COR-L47 (cell line): ENCODE data around the gene CFAP99.

Source experiments
- DNase-seq: peaks from one replicate; lab custom pipeline; 2025; lab: John Stamatoyannopoulos, UW

The CFAP99 gene

GRCh38 chr4:2470791-2471190 is 52.0 kb downstream of the CFAP99 start:
- DNase-seq, result no peak

DNA sequence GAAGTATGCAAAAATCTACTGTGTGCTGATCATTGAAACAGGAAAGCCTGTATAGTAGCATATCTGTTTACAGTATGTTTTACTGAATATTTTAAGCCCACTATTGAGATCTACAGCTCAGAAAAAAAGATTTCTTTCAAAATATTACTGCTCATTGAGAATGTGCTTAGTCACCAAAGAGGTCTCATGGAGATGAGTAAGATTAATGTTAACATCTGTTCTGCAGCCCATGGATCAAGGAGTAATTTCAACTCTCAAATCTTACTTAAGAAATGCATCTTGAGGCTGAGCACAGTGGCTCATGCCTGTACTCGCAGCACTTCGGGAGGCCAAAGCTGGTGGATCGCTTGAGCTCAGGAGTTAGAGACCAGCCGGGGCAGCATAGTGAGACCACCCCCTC is 53.4 kb downstream of the CFAP99 start:
- no peak for DNase-seq

GRCh38 chr4:2478229-2478628 is 59.5 kb downstream of the CFAP99 start:
- no peak for DNase-seq

- DNase-seq, result no peak
These were observed 61.9 kb downstream of the CFAP99 start for GRCh38 chr4:2480649-2481048.

GRCh38 chr4:2482192-2482591 is 63.4 kb downstream of the CFAP99 start:
- DNase-seq, result no peak

DNA sequence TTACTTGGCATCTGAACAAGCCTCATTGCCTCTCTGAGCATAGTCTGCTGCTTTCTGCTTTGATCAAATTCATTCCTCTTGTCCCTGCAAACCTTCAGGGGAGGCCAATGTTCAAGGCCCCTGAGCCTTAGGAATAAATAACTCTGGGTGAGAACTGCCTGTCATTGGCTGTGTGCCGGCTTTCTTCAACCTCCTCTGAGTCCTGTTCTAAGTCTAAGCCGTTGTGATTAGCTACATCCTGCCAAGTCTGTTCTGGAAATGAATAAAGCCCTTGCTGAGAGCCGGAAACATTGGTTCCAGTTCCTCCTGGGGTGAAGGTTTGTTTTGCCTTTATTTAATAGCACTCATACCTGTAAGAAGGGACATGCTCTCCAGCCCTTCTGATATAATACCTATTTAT is 63.9 kb downstream of the CFAP99 start:
- DNase-seq, result peak; percentile 36

GRCh38 chr4:2483237-2483636 is 64.5 kb downstream of the CFAP99 start:
- no peak for DNase-seq

DNA sequence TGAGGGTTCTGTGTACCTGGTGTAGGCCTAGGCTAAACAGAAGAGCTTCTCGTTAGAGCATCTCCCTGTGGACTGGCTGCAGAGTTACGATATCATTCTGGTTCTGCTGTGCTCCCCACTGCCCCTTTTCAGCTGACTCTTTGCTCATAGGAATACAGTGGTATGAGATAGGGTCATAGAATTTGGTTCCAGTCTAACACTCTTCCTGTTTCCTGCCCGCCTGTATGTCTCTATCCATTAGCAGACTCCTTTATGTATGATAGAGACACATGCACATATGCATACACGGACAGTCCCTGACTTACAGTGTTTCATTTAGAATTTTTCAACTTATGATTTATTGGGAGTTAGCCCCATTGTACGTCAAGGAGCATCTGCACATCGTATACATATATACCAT is 65.4 kb downstream of the CFAP99 start:
- no peak for DNase-seq

- DNase-seq, result no peak
These were observed 66.2 kb downstream of the CFAP99 start for GRCh38 chr4:2484993-2485392.

DNA sequence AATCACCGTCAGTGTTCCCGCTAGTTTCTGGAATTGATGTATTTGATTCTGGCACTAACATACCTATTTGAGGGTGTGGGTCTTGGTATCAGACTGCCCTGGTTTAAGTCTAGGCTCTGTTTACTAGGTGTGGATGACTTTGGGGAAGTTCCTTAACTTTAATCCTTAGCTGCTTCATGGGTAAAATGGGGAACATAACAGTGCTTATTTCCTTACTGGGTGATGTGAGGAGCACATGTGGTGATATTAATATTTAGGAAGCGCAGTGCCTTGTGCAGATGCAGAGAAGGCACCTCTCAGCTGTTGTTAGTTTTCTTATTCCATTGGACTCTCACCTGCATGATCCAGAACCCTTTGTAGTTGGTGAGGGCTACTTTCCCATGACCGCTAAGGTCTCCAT is 67.2 kb downstream of the CFAP99 start:
- DNase-seq, result no peak

- no peak for DNase-seq
These were observed 68.2 kb downstream of the CFAP99 start for GRCh38 chr4:2486981-2487380.

GRCh38 chr4:2487632-2488031 is 68.9 kb downstream of the CFAP99 start:
- no peak for DNase-seq

DNA sequence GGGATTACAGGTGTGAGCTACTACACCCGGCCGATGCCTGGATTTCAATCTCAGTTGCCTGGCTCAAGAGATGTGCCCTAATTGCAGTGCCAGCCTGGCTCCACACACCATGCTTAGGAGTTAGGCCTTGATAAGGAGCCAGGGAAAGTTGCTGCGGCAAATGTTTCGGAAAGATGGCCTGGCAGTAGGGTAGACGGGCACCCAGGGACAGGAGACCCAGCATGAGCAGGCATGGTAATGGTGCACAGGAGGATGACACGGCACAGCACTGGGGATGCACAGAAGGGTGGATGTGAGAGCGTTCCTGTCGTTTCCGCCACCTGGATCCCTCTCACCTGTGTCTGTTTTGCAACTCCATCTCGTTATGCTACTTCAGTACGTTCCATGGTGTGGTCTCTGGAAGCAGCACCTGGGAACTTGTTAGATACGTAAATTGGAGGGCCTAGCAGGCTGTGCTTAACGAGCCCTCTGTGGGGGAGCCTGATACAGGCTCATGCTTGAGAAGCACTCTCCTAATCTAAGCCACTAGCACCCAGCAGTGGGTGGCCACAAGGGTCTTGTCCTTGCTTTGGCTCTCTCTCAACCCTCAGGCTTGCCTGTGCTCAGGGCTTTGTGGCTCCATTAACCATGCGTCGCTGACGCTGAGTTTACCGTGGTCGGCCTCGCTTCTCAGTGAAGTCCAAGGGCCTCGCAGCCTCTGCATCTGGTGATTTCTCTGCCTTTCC is 70.5 kb downstream of the CFAP99 start:
- DNase-seq, result no peak

DNA sequence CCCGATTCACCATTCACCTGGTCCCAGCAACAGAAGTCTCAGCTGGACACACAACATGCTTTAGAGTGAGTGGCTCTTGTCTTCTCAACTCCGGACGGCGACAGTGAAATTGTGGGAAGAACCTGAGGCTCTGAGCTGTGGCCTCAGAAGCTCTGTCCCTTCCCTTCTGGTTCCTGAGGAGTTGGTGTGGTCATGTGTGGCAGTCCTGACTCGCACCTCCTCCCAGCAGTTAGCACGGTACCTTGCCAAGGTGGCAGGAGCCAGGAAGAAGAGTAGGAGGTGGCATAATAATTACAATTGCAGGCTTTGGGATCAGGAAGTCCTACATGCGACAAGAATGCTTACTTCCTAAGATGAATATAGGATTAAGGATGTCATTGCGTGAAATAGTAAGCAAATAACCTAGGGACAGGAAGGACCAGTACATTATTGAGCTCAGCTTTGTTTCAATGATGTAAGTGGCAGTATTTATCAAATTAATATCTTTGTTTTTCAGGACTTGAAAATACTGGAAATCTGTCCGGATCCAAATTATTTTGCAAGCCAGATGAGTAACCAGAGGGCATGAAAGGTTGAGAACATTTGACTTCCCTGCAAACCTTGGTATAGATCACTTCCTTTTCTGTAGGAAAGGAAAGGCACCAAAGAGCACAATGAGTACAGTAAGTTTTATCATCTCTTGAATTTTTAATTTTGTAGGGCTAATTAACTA is 71.2 kb downstream of the CFAP99 start:
- DNase-seq, result no peak

GRCh38 chr4:2492970-2493369 is 74.2 kb downstream of the CFAP99 start:
- DNase-seq, result no peak

DNA sequence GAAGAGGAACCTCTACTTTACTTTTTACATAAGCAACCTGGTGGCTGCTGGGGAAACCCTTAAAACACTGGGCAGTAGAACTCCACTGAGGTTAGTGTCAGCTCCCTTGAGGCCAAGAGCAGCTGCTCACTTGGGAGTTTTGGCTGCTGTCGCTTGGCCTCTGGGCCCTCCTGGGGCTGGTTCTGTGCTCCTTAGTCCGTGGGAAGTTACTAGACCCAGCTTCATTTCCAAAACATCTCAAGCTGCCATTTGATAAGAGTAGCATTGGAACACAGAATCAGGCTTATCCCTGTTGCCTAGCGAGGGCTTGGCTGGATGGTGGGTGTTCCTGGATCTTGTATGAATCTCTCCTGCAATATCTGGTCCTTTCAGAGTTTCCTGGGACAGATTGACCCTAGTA is 76.2 kb downstream of the CFAP99 start:
- DNase-seq, result no peak

- DNase-seq, result no peak
These were observed 78.6 kb downstream of the CFAP99 start for GRCh38 chr4:2497324-2497723.

DNA sequence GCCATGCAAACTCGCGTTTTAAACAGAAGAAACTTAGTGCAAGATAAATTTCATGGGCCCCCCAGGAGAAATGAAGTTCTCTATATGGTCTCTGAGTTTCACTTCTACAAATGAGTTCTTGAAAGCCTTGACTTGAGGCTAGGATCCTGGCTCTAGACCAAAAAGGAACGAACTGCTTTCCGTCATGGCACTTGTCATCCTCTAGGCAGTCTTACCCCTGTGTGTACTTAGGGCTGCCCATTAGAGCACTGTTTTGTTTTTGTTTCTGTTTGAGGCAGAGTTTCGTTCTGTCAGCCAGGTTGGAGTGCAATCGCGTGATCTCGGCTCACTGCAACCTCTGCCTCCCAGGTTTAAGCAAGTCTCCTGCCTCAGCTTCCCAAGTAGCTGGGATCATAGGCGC is 79.2 kb downstream of the CFAP99 start:
- no peak for DNase-seq

DNA sequence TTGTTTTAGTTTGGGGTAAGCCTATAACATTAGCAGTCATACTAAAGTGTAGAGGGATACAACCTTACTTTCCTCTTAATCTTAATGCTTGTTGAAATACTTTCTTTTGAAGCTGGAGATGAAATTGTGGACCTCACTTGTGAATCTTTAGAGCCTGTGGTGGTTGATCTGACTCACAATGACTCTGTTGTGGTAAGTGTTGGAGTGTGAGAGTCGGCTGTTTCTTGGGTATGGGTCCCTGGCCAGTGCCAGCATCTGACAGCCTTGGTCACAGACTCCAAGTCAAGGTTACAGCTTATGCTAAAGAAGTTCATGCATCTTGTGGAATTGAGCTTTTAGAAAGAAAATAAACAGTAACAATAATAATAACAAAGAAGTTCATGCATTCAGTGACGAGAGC is 81.8 kb downstream of the CFAP99 start:
- DNase-seq, result no peak

GRCh38 chr4:2501034-2501594 is 82.4 kb downstream of the CFAP99 start:
- no peak for DNase-seq

DNA sequence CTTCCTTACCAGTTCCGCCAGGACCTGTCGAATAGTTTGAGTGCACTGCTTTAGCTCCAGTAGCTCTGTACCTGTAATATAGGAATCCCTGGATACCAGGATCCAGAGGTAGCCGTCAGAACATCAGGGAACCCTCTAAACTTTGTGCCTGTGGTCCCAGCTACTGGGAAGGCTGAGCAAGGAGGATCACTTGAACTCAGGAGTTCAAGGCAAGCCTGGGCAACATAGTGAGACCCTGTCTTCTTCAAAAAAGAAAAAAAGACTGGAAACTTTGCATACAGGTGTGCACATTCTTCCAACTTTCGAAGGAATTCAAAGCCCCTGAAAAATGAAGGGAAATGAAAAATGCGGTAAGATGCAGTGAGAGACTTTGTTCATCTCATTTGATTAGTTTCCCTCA is 85.1 kb downstream of the CFAP99 start:
- DNase-seq, result no peak

DNA sequence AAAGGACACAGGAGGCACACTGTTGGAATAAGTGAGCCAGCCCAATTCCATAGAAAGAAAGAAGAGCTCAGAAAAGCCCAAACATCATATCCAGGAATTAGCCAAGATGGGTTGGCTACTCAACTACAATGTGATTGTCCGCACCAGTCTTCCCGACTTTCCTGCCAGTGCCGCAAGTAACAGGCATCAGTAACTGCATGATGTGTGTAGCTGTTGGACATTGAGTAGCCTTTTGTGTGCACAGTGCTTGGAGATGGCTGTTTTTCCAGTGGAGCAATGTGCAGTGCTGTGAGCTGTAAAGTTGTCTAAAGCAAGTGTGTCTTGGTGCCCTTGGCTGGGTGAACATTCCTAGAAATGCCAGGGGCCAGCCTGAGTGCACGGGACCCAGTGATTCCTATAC is 88.5 kb downstream of the CFAP99 start:
- DNase-seq, result no peak

GRCh38 chr4:2507855-2508254 is 89.1 kb downstream of the CFAP99 start:
- no peak for DNase-seq
